ENCODE data around the gene FAM53C. TPM values are rescaled to one million over a fixed set of nuclear protein-coding genes. Genes with fewer than 3 reads are reported as not detected.

The FAM53C gene
- total and polyA plus RNA-seq, 2 experiments from 2014 or later: 26.7 to 26.8 TPM

DNA sequence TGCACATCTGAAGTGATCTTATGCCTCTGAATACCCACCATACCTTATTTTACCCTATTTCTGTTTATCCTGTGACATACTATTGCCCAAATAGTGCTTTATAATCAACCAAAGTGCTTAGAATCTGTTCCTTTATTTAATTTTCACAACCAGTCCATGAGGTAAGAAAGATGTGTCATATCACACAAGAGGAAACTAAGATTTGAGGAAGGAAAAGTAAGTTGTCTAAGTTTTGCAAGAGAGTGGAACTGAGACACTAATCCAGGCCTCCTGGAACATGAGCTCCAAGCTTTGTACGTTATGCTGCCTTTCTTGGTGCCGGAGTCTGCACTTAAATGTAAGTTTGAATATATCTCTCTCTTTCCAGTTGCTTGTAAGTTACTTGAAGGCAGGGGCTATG, 31.6 kb downstream of the FAM53C start:
- Histone ChIP-seq H3K79me2 (ENCODE audit: insufficient read depth) (peaks cover 89% of the 10 kb centered on the region), H3K9me2 (ENCODE audit: insufficient read depth) (no peaks in the 10 kb centered on the region), H3K27me3 (replicated peaks; ENCODE audit: insufficient read depth) (no peaks in the 10 kb centered on the region), H3F3A (ENCODE audit: insufficient read depth) (no peaks in the 10 kb centered on the region), H3K4me3 (no peak overlapping the region), H3K36me3 (ENCODE audit: low read depth) (no peaks in the 10 kb centered on the region), H3K9ac (no peak overlapping the region), H3K9me3 (ENCODE audit: low read depth) (no peaks in the 10 kb centered on the region), H2AFZ (no peak overlapping the region), H4K20me1 (ENCODE audit: insufficient read depth) (0 out of 2 replicates have a peak, but pooled peaks cover 5% of the 10 kb centered on the region), H3K4me2 (ENCODE audit: unreplicated experiment) (no peak overlapping the region), H3K4me1 (ENCODE audit: insufficient read depth) (peaks cover 19% of the 10 kb centered on the region), H3K27ac (no peak overlapping the region)
- in situ Hi-C loops (cut with MboI): no loop called here
- peak; percentile 19 for DNase-seq
- TF ChIP-seq EZH2phosphoT487 (IDR thresholded peaks at IDR 0.05; ENCODE audit: insufficient read depth, low read depth) (no peak), EZH2 (IDR thresholded peaks at IDR 0.05; ENCODE audit: insufficient read depth, poor library complexity, severe bottlenecking) (no peak)
- WGBS, 2 experiments (ENCODE audit: low coverage in 1 of 2, low lambda C conversion rate in 2 of 2, missing lambda C conversion rate in 2 of 2): 48 to 57% methylated on average over 2 of the region's 2 CpGs

DNA sequence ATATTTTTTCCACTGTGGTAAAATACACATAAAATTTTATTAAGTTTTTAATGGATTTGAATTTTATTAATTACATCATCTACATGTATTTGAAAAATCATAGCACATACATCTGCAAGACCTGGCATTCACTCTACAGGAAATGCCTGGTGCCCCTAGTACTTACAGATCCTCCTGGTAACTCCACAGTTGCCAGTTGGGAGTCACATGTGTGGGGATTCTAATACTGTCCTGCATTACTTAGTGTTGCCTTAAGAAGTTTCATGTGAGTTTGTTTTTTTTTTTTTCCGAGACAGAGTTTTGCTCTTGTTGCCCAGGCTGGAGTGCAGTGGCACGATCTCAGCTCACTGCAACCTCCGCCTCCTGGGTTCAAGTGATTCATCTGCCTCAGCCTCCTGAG, 32.5 kb downstream of the FAM53C start:
- Histone ChIP-seq H3K9me3 (ENCODE audit: low read depth) (no peaks in the 10 kb centered on the region), H2AFZ (no peak overlapping the region), H3K4me2 (ENCODE audit: unreplicated experiment) (peak overlapping the region; percentile 3), H3K9me2 (ENCODE audit: insufficient read depth) (no peaks in the 10 kb centered on the region), H4K20me1 (ENCODE audit: insufficient read depth) (0 out of 2 replicates have a peak, but pooled peaks cover 5% of the 10 kb centered on the region), H3K27me3 (replicated peaks; ENCODE audit: insufficient read depth) (no peaks in the 10 kb centered on the region), H3K79me2 (ENCODE audit: insufficient read depth) (peaks cover 81% of the 10 kb centered on the region), H3K9ac (no peak overlapping the region), H3K27ac (peak overlapping the region; percentile 17; the same call in 1 of the 2 replicates), H3K36me3 (ENCODE audit: low read depth) (no peaks in the 10 kb centered on the region), H3K4me1 (ENCODE audit: insufficient read depth) (peaks cover 19% of the 10 kb centered on the region), H3F3A (ENCODE audit: insufficient read depth) (no peaks in the 10 kb centered on the region), H3K4me3 (no peak overlapping the region)
- in situ Hi-C loops (cut with MboI): no loop called here
- peak; percentile 49 for DNase-seq
- no peak for TF ChIP-seq EZH2 (IDR thresholded peaks at IDR 0.05; ENCODE audit: insufficient read depth, poor library complexity, severe bottlenecking)
- TF ChIP-seq EZH2phosphoT487 (IDR thresholded peaks at IDR 0.05; ENCODE audit: insufficient read depth, low read depth): no peak
- WGBS, 2 experiments (ENCODE audit: low coverage in 1 of 2, low lambda C conversion rate in 2 of 2, missing lambda C conversion rate in 2 of 2): 44% methylated on average over 3 of the region's 3 CpGs

- Histone ChIP-seq H3K9me3 (ENCODE audit: low read depth) (no peaks in the 10 kb centered on the region), H3F3A (ENCODE audit: insufficient read depth) (no peaks in the 10 kb centered on the region), H3K4me3 (no peak overlapping the region), H2AFZ (no peak overlapping the region), H4K20me1 (ENCODE audit: insufficient read depth) (0 out of 2 replicates have a peak, but pooled peaks cover 5% of the 10 kb centered on the region), H3K27me3 (replicated peaks; ENCODE audit: insufficient read depth) (no peaks in the 10 kb centered on the region), H3K4me2 (ENCODE audit: unreplicated experiment) (no peak overlapping the region), H3K4me1 (ENCODE audit: insufficient read depth) (peaks cover 19% of the 10 kb centered on the region), H3K36me3 (ENCODE audit: low read depth) (no peaks in the 10 kb centered on the region), H3K27ac (no peak overlapping the region), H3K79me2 (ENCODE audit: insufficient read depth) (peaks cover 72% of the 10 kb centered on the region), H3K9me2 (ENCODE audit: insufficient read depth) (no peaks in the 10 kb centered on the region), H3K9ac (no peak overlapping the region)
- no peak for DNase-seq
- in situ Hi-C loops (cut with MboI): no loop called here
- TF ChIP-seq EZH2phosphoT487 (IDR thresholded peaks at IDR 0.05; ENCODE audit: insufficient read depth, low read depth) (no peak), EZH2 (IDR thresholded peaks at IDR 0.05; ENCODE audit: insufficient read depth, poor library complexity, severe bottlenecking) (no peak)
- WGBS, 2 experiments (ENCODE audit: low coverage in 1 of 2, low lambda C conversion rate in 2 of 2, missing lambda C conversion rate in 2 of 2): 95 to 100% methylated on average over 2 of the region's 2 CpGs
Measured at GRCh38 chr5:138371454-138371853, 33.4 kb downstream of the FAM53C start.

DNA sequence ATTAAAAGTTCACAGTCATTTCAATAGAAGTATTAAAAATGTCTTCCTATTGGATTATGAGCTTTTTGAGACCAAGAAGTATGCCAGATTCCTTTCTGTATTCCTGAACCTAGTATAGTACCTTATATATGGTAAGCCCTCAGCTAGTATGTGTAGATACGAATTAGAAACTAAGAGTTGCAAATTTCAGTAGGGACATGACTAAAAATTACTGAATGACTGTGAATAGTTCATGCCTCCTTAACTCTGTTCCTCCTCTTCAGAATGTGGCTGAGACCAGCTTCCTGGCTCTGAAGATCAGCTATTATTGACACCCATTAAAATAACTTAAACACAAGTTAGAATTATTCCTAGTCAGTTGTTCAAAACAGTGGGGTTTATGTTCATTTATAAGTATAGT, 34.2 kb downstream of the FAM53C start:
- Histone ChIP-seq H3K4me3 (no peak overlapping the region), H3F3A (ENCODE audit: insufficient read depth) (no peaks in the 10 kb centered on the region), H3K27ac (no peak overlapping the region), H3K4me1 (ENCODE audit: insufficient read depth) (peaks cover 19% of the 10 kb centered on the region), H3K4me2 (ENCODE audit: unreplicated experiment) (no peak overlapping the region), H4K20me1 (ENCODE audit: insufficient read depth) (0 out of 2 replicates have a peak, but pooled peaks cover 5% of the 10 kb centered on the region), H3K9me3 (ENCODE audit: low read depth) (no peaks in the 10 kb centered on the region), H2AFZ (no peak overlapping the region), H3K79me2 (ENCODE audit: insufficient read depth) (peaks cover 64% of the 10 kb centered on the region), H3K27me3 (replicated peaks; ENCODE audit: insufficient read depth) (no peaks in the 10 kb centered on the region), H3K9me2 (ENCODE audit: insufficient read depth) (no peaks in the 10 kb centered on the region), H3K36me3 (ENCODE audit: low read depth) (no peaks in the 10 kb centered on the region; the same call in 1 of the 2 replicates), H3K9ac (no peak overlapping the region)
- 65 to 86% methylated on average over 1 of the region's 1 CpG for WGBS, 2 experiments (ENCODE audit: low coverage in 1 of 2, low lambda C conversion rate in 2 of 2, missing lambda C conversion rate in 2 of 2)
- TF ChIP-seq EZH2phosphoT487 (IDR thresholded peaks at IDR 0.05; ENCODE audit: insufficient read depth, low read depth) (no peak), EZH2 (IDR thresholded peaks at IDR 0.05; ENCODE audit: insufficient read depth, poor library complexity, severe bottlenecking) (no peak)
- DNase-seq: no peak
- in situ Hi-C loops (cut with MboI): no loop called here

All from GM23248 (cell line).